ENCODE data around the gene TPM2.

GRCh38 chr9:35664531-35665470 lies 24.9 kb downstream of the TPM2 start, which contains the start of gene ARHGEF39:
- TF ChIP-seq TAF1 (IDR thresholded peaks at IDR 0.05; ENCODE audit: control insufficient read depth, extremely low read depth, insufficient read depth, low read length, severe bottlenecking): peak; percentile 24
- TF ChIP-seq BHLHE40 (IDR thresholded peaks at IDR 0.05; ENCODE audit: low read length): no peak
- no peak for TF ChIP-seq FOS (IDR thresholded peaks at IDR 0.05; ENCODE audit: extremely low read depth, insufficient read length)
- peak; percentile 41 to 49 (median 44); a peak in 4 of 6 replicates for TF ChIP-seq CTCF (IDR thresholded peaks at IDR 0.05 in 2 of 3, conservative IDR thresholded peaks at IDR 0.05 in 1 of 3; ENCODE audit: insufficient read depth in 2 of 3, low read depth in 1 of 3, low read length in 3 of 3)
- no peak for TF ChIP-seq TAF7 (tag; IDR thresholded peaks at IDR 0.05)
- TF ChIP-seq TRIM24 (IDR thresholded peaks at IDR 0.05): no peak; a peak in 1 of 4 replicates
- no peak for TF ChIP-seq ELF4 (CRISPR knock-in tag; IDR thresholded peaks at IDR 0.05)
- no peak for TF ChIP-seq EZH2 (IDR thresholded peaks at IDR 0.05; ENCODE audit: borderline replicate concordance, low read depth, low read length)
- no peak for TF ChIP-seq FOXJ3 (CRISPR knock-in tag; IDR thresholded peaks at IDR 0.05)
